AG09319 (cell line): ENCODE results near the gene SERPINE3.

ENCODE experiments used
- DNase-seq: peaks from one replicate; pipeline ENCODE4 v3.0.0-alpha.2; 2010; ENCODE audit warnings: low read depth; ENCODE audit errors: extremely low read depth
- CTCF ChIP-seq: IDR thresholded peaks from 2 replicates; pipeline ENCODE4 v1.5.1; 2011; ENCODE audit warnings: low read depth, mild to moderate bottlenecking, inconsistent platforms, low read length, moderate library complexity

SERPINE3 gene

GRCh38 chr13:51412431-51412830 is 72.9 kb downstream of the SERPINE3 start:
- no peak for TF ChIP-seq CTCF
- no peak for DNase-seq
